KG1 (cell line): ENCODE results near the gene THOP1.
"Not testable (repeated sequence)": the region's sequence is repeated elsewhere in the genome, so short reads cannot be mapped to it uniquely, and the experiment has no call there.

Experiments
- DNase-seq: peaks from one replicate; lab custom pipeline; 2025; lab: John Stamatoyannopoulos, UW

The THOP1 gene

GRCh38 chr19:2817237-2817829, 32.0 kb downstream of the THOP1 start:
- DNase-seq: not testable (repeated sequence)

GRCh38 chr19:2819540-2820111, 34.3 kb downstream of the THOP1 start, which contains the start of gene ZNF554:
Gene ZNF554, plus strand, starts transcription at chr19:2819868. Its CDS starts 204 bp downstream, at chr19:2820072.
- DNase-seq: peak; percentile 96

- DNase-seq: no peak
These were observed 34.9 kb downstream of the THOP1 start for GRCh38 chr19:2820112-2820702.

GRCh38 chr19:2822846-2823245, 37.5 kb downstream of the THOP1 start:
- DNase-seq: no peak

- no peak for DNase-seq
These were observed 38.3 kb downstream of the THOP1 start for GRCh38 chr19:2823646-2824045.

GRCh38 chr19:2824129-2824528, 38.8 kb downstream of the THOP1 start:
- no peak for DNase-seq

GRCh38 chr19:2827022-2827421, 41.7 kb downstream of the THOP1 start:
- DNase-seq: no peak

- no peak for DNase-seq
These were observed 42.7 kb downstream of the THOP1 start for GRCh38 chr19:2827840-2828489.

GRCh38 chr19:2834294-2834871, 49.1 kb downstream of the THOP1 start:
- DNase-seq: no peak

- DNase-seq: no peak
These were observed 52.1 kb downstream of the THOP1 start for GRCh38 chr19:2837430-2837829.

- peak; percentile 92 for DNase-seq
These were observed 55.8 kb downstream of the THOP1 start, which contains the start of gene ZNF555 for GRCh38 chr19:2840794-2841791. Gene ZNF555, plus strand, starts transcription at chr19:2841475. Its CDS starts 98 bp downstream, at chr19:2841573.

- DNase-seq: no peak
These were observed 56.7 kb downstream of the THOP1 start for GRCh38 chr19:2841855-2842574.

GRCh38 chr19:2845107-2845506, 59.8 kb downstream of the THOP1 start:
- DNase-seq: no peak

- no peak for DNase-seq
These were observed 61.0 kb downstream of the THOP1 start for GRCh38 chr19:2846180-2846894.

- DNase-seq: no peak
These were observed 62.2 kb downstream of the THOP1 start for GRCh38 chr19:2847507-2847906.

GRCh38 chr19:2848616-2849015, 63.3 kb downstream of the THOP1 start:
- DNase-seq: no peak

- DNase-seq: no peak
These were observed 65.1 kb downstream of the THOP1 start for GRCh38 chr19:2850256-2850925.

- DNase-seq: no peak
These were observed 67.3 kb downstream of the THOP1 start for GRCh38 chr19:2852598-2852997.

GRCh38 chr19:2853015-2853606, 67.8 kb downstream of the THOP1 start:
- DNase-seq: no peak
